HepG2 (cell line): Measurements from ENCODE around the gene TMOD2. TPM values are rescaled to one million over a fixed set of nuclear protein-coding genes. Genes with fewer than 3 reads are reported as not detected.

Experiments used
- ATAC-seq: fragments of 200-7000 bp; cut with Tn5 transposase; 3 replicates; pipeline ENCODE4 v1.9.1; 2020; ENCODE audit warnings: mild to moderate bottlenecking, moderate library complexity
- BruUV-seq: library from RNA; stranded (reverse); fragments of 400-500 nt; replicated peaks from 2 replicates; lab custom pipeline; 2021; lab: Mats Ljungman, UMichigan
- CTCF ChIA-PET: fragments of 300-600 bp; formaldehyde crosslinking; extraction: SDS; loops from one replicate; lab custom pipeline; 2021; ENCODE audit warnings: low total read pairs, inconsistent platforms, low intra/inter-chr PET ratio; lab: Yijun Ruan, JAX
- POLR2A ChIA-PET: fragments of 350-600 bp; sonication (Branson Sonifier 250); formaldehyde crosslinking; loops from one replicate; lab custom pipeline; 2020; ENCODE audit warnings: antibody characterized with exemption, inconsistent platforms; lab: Yijun Ruan, JAX
- DNase-seq: peaks from one replicate; pipeline ENCODE4 v3.0.0-alpha.2; 2015; ENCODE audit warnings: low spot score
- FAIRE-seq: peaks from 3 replicates; lab custom pipeline; 2011; peaks lifted over from hg19 to GRCh38; lab: Jason Lieb, UNC
- H2AFZ ChIP-seq: one replicate; pipeline ENCODE4 v1.6.1; 2011; ENCODE audit warnings: low read length, inconsistent platforms
- H3K27ac ChIP-seq: fragments of 300-600 bp; 3 replicates; pipeline ENCODE4 v1.8.0; 2011; ENCODE audit warnings: mixed run types, mild to moderate bottlenecking, mixed read lengths, low read length, inconsistent platforms; ENCODE audit not compliant: insufficient read depth; ENCODE audit errors: extremely low read length
- H3K27me3 ChIP-seq, 2 experiments: fragments of 200-600 bp in 1 of 2; 2 replicates in 1 of 2; 3 replicates in 1 of 2; pipeline versions ENCODE4 v1.6.0 to v1.8.0; 2011; ENCODE audit warnings: low read length in 2 of 2, mild to moderate bottlenecking in 2 of 2, moderate library complexity in 2 of 2, inconsistent platforms in 1 of 2; ENCODE audit not compliant: insufficient read depth in 2 of 2, control insufficient read depth in 1 of 2
- H3K36me3 ChIP-seq, 2 experiments: fragments of 200-600 bp in 1 of 2; replicated peaks in 1 of 2; 2 replicates in 1 of 2; 3 replicates in 1 of 2; pipeline versions ENCODE4 v1.5.1 to v1.8.0; 2011; ENCODE audit warnings: low read length in 2 of 2, inconsistent platforms in 1 of 2; ENCODE audit not compliant: insufficient read depth in 2 of 2, control insufficient read depth in 1 of 2
- H3K4me1 ChIP-seq: 2 replicates; pipeline ENCODE4 v1.5.1; 2012; ENCODE audit warnings: low read length, inconsistent platforms; ENCODE audit not compliant: insufficient read depth
- H3K4me2 ChIP-seq: 2 replicates; pipeline ENCODE4 v1.6.0; 2011; ENCODE audit warnings: low read depth, low read length, inconsistent platforms
- H3K4me3 ChIP-seq, 3 experiments: fragments of 200-600 bp in 1 of 3; sonication (generic), shearing (Covaris generic) in 1 of 3; replicated peaks in 1 of 3; 2 replicates each; pipeline ENCODE4 v1.5.1; 2011 to 2016; ENCODE audit warnings: low read length in 3 of 3, inconsistent platforms in 2 of 3, low read depth in 2 of 3, mild to moderate bottlenecking in 2 of 3, control low read depth in 1 of 3, mixed read lengths in 1 of 3; ENCODE audit not compliant: insufficient read depth in 1 of 3
- H3K79me2 ChIP-seq: one replicate; pipeline ENCODE4 v1.6.1; 2011; ENCODE audit warnings: low read length, inconsistent platforms; ENCODE audit not compliant: insufficient read depth
- H3K9ac ChIP-seq: 2 replicates; pipeline ENCODE4 v1.6.0; 2011; ENCODE audit warnings: mild to moderate bottlenecking, low read depth, low read length, inconsistent platforms; ENCODE audit not compliant: insufficient read depth
- H3K9me3 ChIP-seq: 2 replicates; pipeline ENCODE4 v1.5.1; 2012; ENCODE audit warnings: mild to moderate bottlenecking, low read length
- H4K20me1 ChIP-seq: 2 replicates; pipeline ENCODE4 v1.6.0; 2011; ENCODE audit warnings: inconsistent platforms, mild to moderate bottlenecking, low read length, moderate library complexity; ENCODE audit not compliant: insufficient read depth
- HDAC2 ChIP-seq: sonication (generic); formaldehyde crosslinking; IDR thresholded peaks from 2 replicates; pipeline ENCODE4 v1.4.0; 2020; ENCODE audit warnings: missing genetic modification reagents
- HOXA5 ChIP-seq: sonication (generic); formaldehyde crosslinking; IDR thresholded peaks from 2 replicates; pipeline ENCODE4 v1.4.0; 2020; ENCODE audit warnings: missing genetic modification reagents
- MED8 ChIP-seq: sonication (generic); formaldehyde crosslinking; IDR thresholded peaks from 2 replicates; pipeline ENCODE4 v1.8.1; 2023; ENCODE audit warnings: mild to moderate bottlenecking, missing genetic modification reagents; ENCODE audit not compliant: insufficient replicate concordance
- SOX13 ChIP-seq, 3 experiments: fragments of 450-650 bp in 1 of 3; sonication (generic) in 1 of 3; formaldehyde crosslinking in 1 of 3; IDR thresholded peaks in 2 of 3; conservative IDR thresholded peaks in 1 of 3; 2 replicates each; pipeline versions ENCODE4 v1.5.0 to v1.6.1; 2016 to 2020; ENCODE audit warnings: antibody characterized with exemption in 1 of 3, mild to moderate bottlenecking in 1 of 3, missing compliant biosample characterization in 1 of 3, missing genetic modification reagents in 1 of 3, moderate library complexity in 1 of 3
- ZBTB8A ChIP-seq: sonication (generic); formaldehyde crosslinking; IDR thresholded peaks from 2 replicates; pipeline ENCODE4 v1.4.0; 2020; ENCODE audit warnings: mild to moderate bottlenecking, low read depth, missing genetic modification reagents, borderline replicate concordance
- ZFP82 ChIP-seq: sonication (generic); formaldehyde crosslinking; IDR thresholded peaks from 2 replicates; pipeline ENCODE4 v1.5.1; 2020; ENCODE audit warnings: mild to moderate bottlenecking, missing genetic modification reagents, borderline replicate concordance
- ZNF225 ChIP-seq: sonication (generic); formaldehyde crosslinking; IDR thresholded peaks from 2 replicates; pipeline ENCODE4 v1.4.0; 2020; ENCODE audit warnings: mild to moderate bottlenecking, missing genetic modification reagents
- ZNF3 ChIP-seq: IDR thresholded peaks from 2 replicates; pipeline ENCODE4 v1.7.0; 2017; ENCODE audit warnings: inconsistent platforms
- ZNF484 ChIP-seq: sonication (generic); formaldehyde crosslinking; IDR thresholded peaks from 2 replicates; pipeline ENCODE4 v1.5.1; 2020; ENCODE audit warnings: mild to moderate bottlenecking, low read depth, missing genetic modification reagents, borderline replicate concordance
- ZNF615 ChIP-seq: sonication (generic); formaldehyde crosslinking; IDR thresholded peaks from 2 replicates; pipeline ENCODE4 v1.5.0; 2020; ENCODE audit warnings: mild to moderate bottlenecking, missing genetic modification reagents, borderline replicate concordance
- ZNF788 ChIP-seq: sonication (generic); formaldehyde crosslinking; IDR thresholded peaks from 2 replicates; pipeline ENCODE4 v1.5.0; 2020; ENCODE audit warnings: mild to moderate bottlenecking, missing genetic modification reagents, borderline replicate concordance
- WGBS: methylation state at CpG from one replicate; pipeline ENCODE4 v1.1.6; 2017; ENCODE audit warnings: low lambda C conversion rate; 5-methylcytosine and 5-hydroxymethylcytosine counted together
- in situ Hi-C: cut with HindIII; loops from 2 replicates; pipeline ENCODE4 v1.10.0; 2017; ENCODE audit warnings: low pct_unique_long_range_greater_than_20kb; ENCODE audit not compliant: extremely low pct_ligation_motif_present
- intact Hi-C: fragments of 100-400 bp; cut with micrococcal nuclease; formaldehyde crosslinking; loops from one replicate; pipeline ENCODE4 v1.10.0; 2022; ENCODE audit not compliant: unreplicated experiment
- polyA plus RNA-seq, 8 experiments: library from polyadenylated mRNA; depleted of rRNA in 3 of 8; stranded (reverse) in 7 of 8; unstranded in 1 of 8; fragments of >200 nt; fragmentation: Illumina TruSeq in 4 of 8; extraction: Trizol in 4 of 8; gene quantifications; 2 replicates each; pipeline versions ENCODE4 v1.2.1 to v1.2.3, GENCODE V29; 2011 to 2016; ENCODE audit warnings: low read depth in 4 of 8, missing spikeins in 1 of 8, mixed read lengths in 1 of 8; ENCODE audit not compliant: insufficient read depth in 1 of 8
- total RNA-seq, 5 experiments: library from RNA; depleted of rRNA; stranded (reverse); fragments of >200 nt; fragmentation: Illumina TruSeq; extraction: Trizol; gene quantifications; 2 replicates each; pipeline ENCODE4 v1.2.3, GENCODE V29; 2016; ENCODE audit warnings: low read depth in 1 of 5

TMOD2 gene
- total and polyA plus RNA-seq, 2 of the 13 experiments (the other 11 are each of a cell fraction or from before 2014, with no cell fraction given): 0.01 to 0.02 TPM

GRCh38 chr15:51833772-51834171 lies 82.4 kb downstream of the TMOD2 start:
- in situ Hi-C loops (no loop called here), intact Hi-C loops (loop anchor here (5.0 kb wide), 2 partner anchors 34 to 74 kb away; no protein-coding TSS in a partner anchor)
- H2AFZ ChIP-seq: no peak overlapping the region
- POLR2A ChIA-PET: no interaction called here
- no peaks in the 10 kb centered on the region for H3K27me3 ChIP-seq
- H3K4me3 ChIP-seq: no peak overlapping the region
- H3K9ac ChIP-seq: no peak overlapping the region
- peaks cover 12% of the 10 kb centered on the region for H4K20me1 ChIP-seq
- DNase-seq (no peak), ATAC-seq (no peak), FAIRE-seq (no peak)
- 93% methylated on average over 1 of the region's 1 CpG for WGBS
- peaks cover 0 to 2% of the 10 kb centered on the region in 2 experiments; a peak in 2 of 5 replicates for H3K36me3 ChIP-seq
- CTCF ChIA-PET: no interaction called here
- no peak overlapping the region for H3K4me2 ChIP-seq
- peaks cover 81% of the 10 kb centered on the region for H3K79me2 ChIP-seq
- H3K4me1 ChIP-seq: peaks cover 75% of the 10 kb centered on the region
- H3K27ac ChIP-seq: no peak overlapping the region
- no TSS peak for BruUV-seq
- H3K9me3 ChIP-seq: no peaks in the 10 kb centered on the region
- TF ChIP-seq MED8 (CRISPR knock-in tag) (no peak), ZNF788 (no peak), ZNF484 (CRISPR knock-in tag) (no peak), ZNF225 (CRISPR knock-in tag) (no peak), ZNF615 (CRISPR knock-in tag) (no peak), ZBTB8A (no peak), SOX13 (IDR thresholded peaks at IDR 0.05) (no peak), SOX13 (CRISPR knock-in tag; conservative IDR thresholded peaks at IDR 0.05 in 1 of 2, IDR thresholded peaks at IDR 0.05 in 1 of 2) (no peak), HOXA5 (no peak), ZNF3 (no peak), HDAC2 (CRISPR knock-in tag) (no peak), ZFP82 (CRISPR knock-in tag) (no peak)
